Measurements from ENCODE around the gene SNCG.
"Not testable (repeated sequence)": the region's sequence is repeated elsewhere in the genome, so short reads cannot be mapped to it uniquely, and the experiment has no call there.

The SNCG gene

GRCh38 chr10:86932674-86933073 lies 25.7 kb upstream of the SNCG start:
- TF ChIP-seq CTCF (IDR thresholded peaks at IDR 0.05; ENCODE audit: insufficient read depth, low read depth, low read length, missing control alignments) = no peak
- no peak overlapping the region for H3K4me3 ChIP-seq (ENCODE audit: low read length)
- no peak for DNase-seq (ENCODE audit: low read depth)

- not testable (repeated sequence) for H3K4me3 ChIP-seq (ENCODE audit: low read length); DNase-seq (ENCODE audit: low read depth)
Measured at GRCh38 chr10:86934162-86934711, 24.2 kb upstream of the SNCG start.

GRCh38 chr10:86936661-86937501 lies 21.5 kb upstream of the SNCG start:
- TF ChIP-seq CTCF (IDR thresholded peaks at IDR 0.05; ENCODE audit: insufficient read depth, low read depth, low read length, missing control alignments) = no peak
- peak; percentile 28 for DNase-seq (ENCODE audit: low read depth)
- H3K4me3 ChIP-seq (ENCODE audit: low read length) = no peak overlapping the region

GRCh38 chr10:86937502-86938154 lies 20.8 kb upstream of the SNCG start:
- TF ChIP-seq CTCF (IDR thresholded peaks at IDR 0.05; ENCODE audit: insufficient read depth, low read depth, low read length, missing control alignments) = no peak
- DNase-seq (ENCODE audit: low read depth) = no peak
- no peak overlapping the region for H3K4me3 ChIP-seq (ENCODE audit: low read length)

GRCh38 chr10:86938260-86938659 lies 20.1 kb upstream of the SNCG start:
- no peak overlapping the region for H3K4me3 ChIP-seq (ENCODE audit: low read length)
- DNase-seq (ENCODE audit: low read depth) = no peak
- TF ChIP-seq CTCF (IDR thresholded peaks at IDR 0.05; ENCODE audit: insufficient read depth, low read depth, low read length, missing control alignments) = no peak

GRCh38 chr10:86940076-86940475 lies 18.3 kb upstream of the SNCG start:
- DNase-seq (ENCODE audit: low read depth); H3K4me3 ChIP-seq (ENCODE audit: low read length): not testable (repeated sequence)

- H3K4me3 ChIP-seq (ENCODE audit: low read length) = no peak overlapping the region
- no peak for DNase-seq (ENCODE audit: low read depth)
- TF ChIP-seq CTCF (IDR thresholded peaks at IDR 0.05; ENCODE audit: insufficient read depth, low read depth, low read length, missing control alignments) = no peak
Measured at GRCh38 chr10:86940677-86941076, 17.7 kb upstream of the SNCG start.

- H3K4me3 ChIP-seq (ENCODE audit: low read length) = no peak overlapping the region
- TF ChIP-seq CTCF (IDR thresholded peaks at IDR 0.05; ENCODE audit: insufficient read depth, low read depth, low read length, missing control alignments) = no peak
- no peak for DNase-seq (ENCODE audit: low read depth)
Measured at GRCh38 chr10:86941426-86941825, 17.0 kb upstream of the SNCG start.
